ENCODE data around the gene MYL6B.
"Not testable (repeated sequence)": the region's sequence is repeated elsewhere in the genome, so short reads cannot be mapped to it uniquely, and the experiment has no call there.

MYL6B gene

DNA sequence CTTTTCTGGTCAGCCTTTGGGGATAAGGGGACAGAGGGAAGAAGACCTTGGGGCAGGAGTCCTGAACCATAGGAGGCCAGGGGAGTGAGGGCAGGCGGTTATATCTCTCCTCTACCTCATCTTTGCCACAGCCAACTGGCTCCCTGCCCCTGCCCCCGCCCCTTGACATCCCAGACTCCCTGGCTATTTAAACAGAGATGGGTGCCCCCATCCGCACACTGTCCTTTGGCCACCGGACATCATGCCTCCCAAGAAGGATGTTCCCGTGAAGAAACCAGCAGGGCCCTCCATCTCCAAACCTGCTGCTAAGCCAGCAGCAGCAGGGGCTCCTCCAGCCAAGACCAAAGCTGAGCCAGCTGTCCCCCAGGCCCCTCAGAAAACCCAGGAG is 1.3 kb downstream of the MYL6B start:
- no peak for DNase-seq (ENCODE audit: low read depth)

DNA sequence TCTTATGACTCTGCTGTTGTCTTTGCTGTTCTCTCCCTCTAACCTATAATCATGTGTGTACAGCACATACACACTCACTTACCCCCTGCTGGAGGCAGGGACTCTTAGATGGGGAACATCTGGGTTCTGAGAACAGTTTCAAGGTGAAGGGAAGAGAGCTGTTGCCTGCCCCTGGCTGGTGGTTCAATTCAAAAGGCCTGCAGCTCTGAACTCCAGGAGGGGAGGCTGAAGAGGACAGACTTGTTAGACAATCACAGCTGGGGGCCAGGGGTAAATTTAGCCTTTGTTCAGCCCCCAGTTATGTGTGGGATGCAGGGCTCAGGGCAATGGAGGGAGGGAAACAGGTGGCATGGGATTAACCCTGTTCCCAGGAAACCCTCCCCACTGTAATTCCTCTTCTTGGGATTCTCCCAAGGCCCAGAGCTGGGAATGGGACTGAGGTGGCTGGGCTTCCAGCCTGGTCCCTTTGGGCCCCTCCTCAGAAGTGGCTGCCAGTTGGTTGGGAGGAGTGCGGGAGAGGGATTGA is 1.9 kb downstream of the MYL6B start:
- no peak for DNase-seq (ENCODE audit: low read depth)

DNA sequence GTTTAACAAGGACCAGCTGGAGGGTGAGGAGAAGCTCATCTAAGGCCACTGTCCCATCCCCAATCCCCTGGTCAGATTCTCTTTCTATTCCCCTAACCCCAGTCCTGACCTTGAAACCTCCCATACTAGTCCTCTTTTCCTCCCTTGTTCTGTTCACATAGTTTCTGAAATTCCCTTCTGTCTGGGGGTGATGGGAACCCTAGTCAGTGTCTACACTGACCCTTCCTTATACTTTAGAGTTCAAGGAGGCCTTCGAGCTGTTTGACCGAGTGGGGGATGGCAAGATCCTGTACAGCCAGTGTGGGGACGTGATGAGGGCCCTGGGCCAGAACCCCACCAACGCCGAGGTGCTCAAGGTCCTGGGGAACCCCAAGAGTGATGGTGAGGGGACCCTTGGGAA is 2.4 kb downstream of the MYL6B start:
- DNase-seq (ENCODE audit: low read depth), result no peak

DNA sequence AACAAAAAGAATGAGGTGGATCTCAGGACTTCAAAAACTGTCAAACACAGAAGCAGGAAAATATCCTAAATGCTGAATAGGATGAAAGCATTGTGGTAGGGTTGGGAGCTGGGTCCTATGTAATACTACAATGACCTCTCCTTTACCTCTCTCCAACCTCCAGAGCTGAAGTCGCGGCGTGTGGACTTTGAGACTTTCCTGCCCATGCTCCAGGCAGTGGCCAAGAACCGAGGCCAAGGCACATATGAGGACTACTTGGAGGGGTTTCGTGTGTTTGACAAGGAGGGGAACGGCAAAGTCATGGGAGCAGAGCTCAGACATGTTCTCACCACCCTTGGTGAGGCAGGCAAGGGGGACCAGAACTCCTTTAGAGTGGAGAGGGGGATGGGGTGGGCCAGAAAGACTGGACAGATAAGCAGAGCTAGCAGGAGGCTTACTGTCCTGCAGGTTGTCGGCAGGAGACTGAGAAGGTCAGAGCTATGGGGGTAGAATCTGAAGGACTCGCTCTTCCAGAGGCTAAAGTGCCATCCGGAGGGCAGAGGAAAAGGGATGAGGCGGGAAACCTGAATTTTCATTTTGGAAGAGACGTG is 3.0 kb downstream of the MYL6B start:
- DNase-seq (ENCODE audit: low read depth), result no peak

DNA sequence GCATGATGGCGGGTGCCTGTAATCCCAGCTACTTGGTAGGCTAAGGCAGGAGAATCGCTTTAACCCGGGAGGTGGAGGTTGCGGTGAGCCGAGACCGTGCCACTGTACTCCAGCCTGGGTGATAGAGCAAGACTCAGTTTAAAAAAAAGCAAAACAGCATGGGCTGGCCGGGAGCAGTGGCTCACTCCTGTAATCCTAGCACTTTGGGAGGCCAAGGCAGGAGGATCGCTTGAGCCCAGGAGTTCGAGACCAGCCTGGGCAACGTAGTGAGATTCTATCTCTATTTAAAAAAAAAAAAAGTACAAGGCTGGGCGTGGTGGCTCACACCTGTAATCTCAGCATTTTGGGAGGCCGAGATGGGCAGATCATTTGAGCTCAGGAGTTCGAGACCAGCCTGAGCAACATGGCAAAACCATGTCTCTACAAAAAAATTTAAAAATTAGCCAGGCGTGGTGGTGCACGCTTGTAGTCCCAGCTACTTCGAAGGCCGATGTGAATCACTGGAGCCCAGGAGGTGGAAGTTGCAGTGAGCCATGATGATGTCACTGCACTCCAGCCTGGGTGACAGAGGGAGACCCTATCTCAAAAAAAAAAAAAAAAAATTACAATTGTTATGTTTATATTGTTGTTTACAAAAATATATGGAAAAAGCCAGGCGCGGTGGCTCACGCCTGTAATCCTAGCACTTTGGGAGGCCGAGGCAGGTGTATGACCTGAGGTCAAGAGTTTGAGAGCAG is 4.2 kb downstream of the MYL6B start:
- not testable (repeated sequence) for DNase-seq (ENCODE audit: low read depth)

DNA sequence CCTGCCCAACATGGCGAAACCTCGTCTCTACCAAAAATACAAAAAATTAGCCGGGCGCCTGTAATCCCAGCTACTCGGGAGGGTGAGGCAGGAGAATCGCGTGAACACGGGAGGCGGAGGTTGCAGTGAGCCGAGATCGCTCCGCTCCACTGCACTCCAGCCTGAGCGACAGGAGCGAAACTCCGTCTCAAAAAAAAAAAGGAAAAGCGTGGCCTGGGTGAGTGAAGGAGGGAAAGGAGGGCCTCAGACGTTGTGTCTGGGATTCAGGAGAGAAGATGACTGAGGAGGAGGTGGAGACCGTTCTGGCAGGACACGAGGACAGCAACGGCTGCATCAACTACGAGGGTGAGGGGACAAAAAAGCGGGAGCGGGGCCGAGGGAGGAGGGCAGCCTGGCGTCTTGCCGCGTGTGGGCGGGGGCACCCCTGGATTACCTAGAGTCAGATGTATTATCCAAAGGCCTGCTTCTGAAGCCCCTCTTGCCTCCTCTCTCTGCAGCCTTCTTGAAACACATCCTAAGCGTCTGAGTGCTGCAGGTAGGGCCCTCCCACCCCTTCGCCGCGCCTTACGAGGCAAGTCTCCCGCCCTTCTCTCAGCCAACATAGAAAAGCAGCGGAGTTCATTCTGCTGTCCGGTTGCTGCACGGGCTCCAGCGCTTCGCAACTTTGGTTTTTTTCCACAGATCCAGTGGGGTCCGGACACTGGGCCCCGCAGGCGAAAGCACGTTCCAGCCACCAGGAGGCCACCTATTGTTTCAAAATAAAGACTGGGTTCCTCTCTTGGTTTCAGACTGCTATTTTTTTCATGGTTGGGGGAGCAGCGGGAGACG is 5.0 kb downstream of the MYL6B start:
- no peak for DNase-seq (ENCODE audit: low read depth)

DNA sequence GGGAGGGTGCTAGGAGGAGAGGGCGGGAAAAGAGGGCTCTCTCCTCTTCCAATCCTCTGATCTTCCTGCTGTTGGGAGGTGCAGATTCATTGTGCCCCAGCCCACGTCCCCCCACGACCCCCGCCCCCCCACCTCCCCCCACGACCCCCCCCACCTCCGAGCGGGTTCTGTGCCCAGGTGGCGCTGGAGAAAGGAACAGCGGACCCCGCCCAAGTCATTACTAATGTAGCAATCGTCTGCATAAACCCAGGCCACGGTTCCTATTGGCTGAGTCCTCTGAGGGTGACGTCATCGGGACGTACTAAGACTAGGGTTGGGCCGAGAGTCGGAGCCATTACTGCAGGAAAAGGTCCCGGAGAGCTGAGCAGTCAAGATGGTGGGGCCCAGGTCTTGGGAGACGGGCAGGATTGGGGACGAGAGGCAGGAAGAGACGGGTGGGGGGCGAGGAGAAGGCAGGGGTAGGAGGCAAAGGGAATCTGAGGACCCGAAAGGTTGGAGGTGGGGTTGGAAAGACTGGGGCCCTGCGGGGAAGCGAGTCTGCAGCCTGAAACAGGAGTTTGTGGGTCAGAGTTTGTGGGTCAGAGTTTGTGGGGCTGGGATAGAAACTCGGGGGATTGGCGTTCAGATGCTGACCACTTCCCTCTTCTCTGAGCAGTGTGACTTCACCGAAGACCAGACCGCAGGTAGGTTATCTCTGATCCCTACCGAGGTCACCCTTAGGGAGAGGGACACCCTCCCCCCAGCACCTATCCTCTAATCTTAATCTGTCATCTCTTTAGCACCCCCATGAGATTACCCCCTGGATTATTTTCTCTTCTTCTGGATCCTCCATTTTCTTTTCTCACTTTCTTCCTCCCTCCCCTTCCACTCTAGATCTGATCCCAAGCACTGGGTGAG is 5.9 kb downstream of the MYL6B start, which contains the start of gene MYL6:
TSS of gene MYL6 (plus strand) at position 331 of the 897 bp plus-strand sequence. CDS start at position 374, 43 bp downstream.
- peak; percentile 90 for DNase-seq (ENCODE audit: low read depth)

DNA sequence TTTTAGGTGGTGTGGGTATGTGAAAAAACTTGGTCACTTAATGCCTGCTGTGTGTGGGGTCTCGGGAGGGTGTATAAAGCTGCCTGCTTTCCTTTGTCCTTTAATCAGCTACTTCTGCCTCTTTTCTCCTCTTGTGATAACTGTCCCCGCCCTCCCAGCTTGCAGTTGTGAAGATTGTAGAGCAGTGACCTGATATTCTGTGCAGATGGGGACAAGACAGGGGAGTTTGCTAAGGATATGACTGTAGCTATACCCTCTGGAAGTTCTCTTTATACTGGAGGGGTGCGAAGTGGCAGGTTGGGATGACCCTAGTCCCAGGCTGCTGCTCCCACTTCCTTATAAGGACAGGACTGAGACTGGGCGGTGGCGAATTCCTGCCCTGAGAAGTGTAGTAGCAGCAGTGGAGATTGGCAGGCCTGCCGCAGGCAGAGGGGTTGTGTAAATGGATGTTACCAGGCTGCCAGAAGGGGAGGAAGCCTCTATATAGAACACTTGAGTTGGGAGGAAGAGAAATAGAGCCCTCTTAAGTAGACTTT is 6.6 kb downstream of the MYL6B start:
- DNase-seq (ENCODE audit: low read depth), result no peak

DNA sequence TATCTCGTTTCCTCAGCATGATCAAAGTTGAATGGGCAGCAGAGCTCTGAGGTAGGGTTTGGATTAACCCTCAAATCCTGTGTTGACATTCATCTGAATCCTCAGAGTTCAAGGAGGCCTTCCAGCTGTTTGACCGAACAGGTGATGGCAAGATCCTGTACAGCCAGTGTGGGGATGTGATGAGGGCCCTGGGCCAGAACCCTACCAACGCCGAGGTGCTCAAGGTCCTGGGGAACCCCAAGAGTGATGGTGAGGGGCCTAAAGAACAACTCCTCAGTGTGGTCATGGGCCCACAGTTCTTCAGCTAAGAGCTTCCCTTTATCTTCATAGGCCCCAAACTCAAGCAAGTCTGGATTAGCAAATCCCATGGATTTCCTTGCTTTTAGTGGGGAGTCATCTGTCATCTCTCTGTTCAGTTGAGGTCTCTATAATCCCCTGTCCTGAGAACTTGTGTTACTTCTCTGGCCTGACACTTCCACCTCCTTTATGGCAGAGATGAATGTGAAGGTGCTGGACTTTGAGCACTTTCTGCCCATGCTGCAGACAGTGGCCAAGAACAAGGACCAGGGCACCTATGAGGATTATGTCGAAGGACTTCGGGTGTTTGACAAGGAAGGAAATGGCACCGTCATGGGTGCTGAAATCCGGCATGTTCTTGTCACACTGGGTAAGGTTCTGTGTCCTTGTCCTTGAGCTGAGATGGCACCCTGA is 7.2 kb downstream of the MYL6B start:
- no peak for DNase-seq (ENCODE audit: low read depth)

DNA sequence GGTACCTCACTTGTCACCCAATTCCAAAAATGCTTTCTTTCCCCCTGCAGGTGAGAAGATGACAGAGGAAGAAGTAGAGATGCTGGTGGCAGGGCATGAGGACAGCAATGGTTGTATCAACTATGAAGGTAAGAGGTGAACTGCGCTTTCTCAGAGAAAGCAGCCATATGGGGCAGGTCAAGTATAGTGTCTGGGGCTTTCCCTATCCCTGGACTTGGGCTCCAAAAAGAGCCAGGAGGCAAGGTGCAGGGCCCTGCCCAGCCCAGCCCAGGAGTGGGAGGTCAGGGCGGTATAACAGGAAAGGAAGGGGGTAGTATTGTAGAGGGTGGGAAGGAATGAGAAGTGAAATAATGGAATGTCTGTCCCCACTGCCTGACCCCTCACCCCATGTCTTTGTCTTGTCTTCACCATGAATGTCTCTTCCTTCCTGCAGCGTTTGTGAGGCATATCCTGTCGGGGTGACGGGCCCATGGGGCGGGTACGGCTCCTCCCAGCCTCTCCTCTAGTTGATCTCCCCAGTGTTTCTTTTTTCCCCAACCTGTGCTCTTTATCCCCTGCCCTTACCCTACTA is 7.9 kb downstream of the MYL6B start:
- DNase-seq (ENCODE audit: low read depth), result peak; percentile 56

DNA sequence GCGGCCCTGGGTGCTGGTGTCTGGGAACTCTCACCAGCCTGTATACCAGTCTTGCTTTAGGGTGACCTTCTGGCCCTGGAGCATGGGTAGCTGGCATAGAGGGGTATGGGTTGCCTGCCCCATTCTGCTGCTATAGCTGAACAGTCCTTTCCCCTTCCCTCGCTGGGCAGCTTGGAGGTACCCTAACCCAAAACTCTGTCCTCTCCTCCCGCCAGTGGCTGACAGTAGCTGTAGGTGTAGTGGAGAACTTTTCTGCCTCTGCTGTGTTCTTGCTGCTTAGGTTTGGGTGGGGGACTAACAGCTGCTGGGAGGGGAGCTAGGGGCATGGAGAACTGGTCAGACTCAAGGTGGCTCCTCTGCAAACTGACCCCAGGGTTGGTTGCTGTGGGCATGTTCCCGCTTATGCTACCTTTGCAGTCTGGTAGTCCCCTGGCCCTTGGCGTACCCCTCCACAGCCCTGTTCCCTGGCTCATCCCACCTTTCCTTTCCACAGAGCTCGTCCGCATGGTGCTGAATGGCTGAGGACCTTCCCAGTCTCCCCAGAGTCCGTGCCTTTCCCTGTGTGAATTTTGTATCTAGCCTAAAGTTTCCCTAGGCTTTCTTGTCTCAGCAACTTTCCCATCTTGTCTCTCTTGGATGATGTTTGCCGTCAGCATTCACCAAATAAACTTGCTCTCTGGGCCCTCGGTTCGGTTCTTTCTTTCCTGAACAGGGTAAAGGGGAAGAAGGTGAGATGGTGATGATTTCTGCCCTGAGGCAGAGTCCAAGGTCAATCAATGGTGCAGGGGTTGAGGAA is 8.7 kb downstream of the MYL6B start:
- no peak for DNase-seq (ENCODE audit: low read depth)

DNA sequence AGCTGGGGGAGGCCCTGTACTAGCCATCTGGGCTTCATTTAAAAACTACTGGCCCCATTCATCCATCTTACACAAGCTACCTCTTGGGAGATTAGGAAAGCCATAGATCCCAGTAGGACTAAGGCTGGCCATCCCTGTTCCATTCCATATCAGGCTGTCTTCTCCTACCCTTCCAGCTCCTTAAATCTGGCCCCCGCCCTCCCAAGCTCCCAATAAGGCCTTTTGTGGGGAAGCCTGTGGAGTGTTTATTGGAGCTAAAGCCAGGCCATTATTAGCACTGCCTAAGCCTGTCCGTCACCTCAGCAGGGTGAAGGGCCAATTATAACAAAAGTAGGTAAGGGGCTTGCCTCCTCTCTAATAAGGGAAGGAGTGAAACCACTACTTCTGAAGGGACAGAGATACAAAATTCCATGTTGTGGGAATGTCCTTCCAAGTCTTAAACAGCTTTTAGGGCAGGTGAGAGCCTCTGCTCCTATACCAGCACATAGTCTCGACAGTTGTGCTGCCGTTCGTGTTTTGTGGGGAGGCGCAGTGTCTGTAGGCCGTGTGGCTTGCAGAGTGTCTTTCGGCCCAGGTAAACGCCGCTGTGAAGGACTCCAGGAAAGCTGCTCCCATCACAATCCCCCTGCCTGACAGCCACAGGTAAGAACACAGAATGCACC is 9.4 kb downstream of the MYL6B start:
- DNase-seq (ENCODE audit: low read depth), result no peak

DNA sequence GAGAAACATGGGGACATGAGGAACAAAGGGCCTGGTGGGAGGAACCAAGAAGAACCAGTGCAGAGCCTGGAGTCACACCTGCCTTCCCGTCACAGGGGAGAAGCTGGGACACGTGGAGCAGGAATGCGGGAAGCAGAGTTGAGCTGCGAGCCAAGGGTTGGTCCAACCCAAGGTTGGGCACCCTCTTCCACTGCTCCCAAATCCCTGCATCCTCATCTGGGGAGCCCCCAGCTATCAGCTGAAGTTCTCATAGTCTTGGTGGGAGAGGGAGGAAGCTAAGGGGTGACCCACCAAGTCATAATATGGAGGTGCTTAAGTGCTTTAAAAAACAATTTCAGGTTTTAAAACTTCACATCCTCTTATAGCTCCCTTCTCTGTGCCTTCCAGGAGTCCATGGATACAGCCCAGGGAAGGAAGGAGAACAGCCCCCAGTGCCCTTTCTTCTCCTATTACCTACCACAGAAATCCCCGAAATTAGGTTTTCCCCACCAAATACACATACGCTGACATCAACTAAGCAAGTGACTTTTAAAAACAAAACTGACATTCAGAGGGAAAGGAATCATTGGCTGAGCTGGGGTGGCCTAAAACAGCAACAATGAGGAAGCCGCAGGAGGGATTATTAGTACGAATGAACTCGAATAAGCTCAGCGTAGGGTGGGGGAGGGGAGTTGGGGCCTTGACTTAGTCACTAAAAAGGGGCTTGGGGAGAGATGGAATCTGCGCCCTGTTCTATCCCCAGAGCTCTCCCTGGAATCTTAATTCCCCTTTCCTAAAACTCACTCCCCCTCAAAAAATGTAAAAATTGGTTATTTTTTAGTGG is 10.3 kb downstream of the MYL6B start:
- DNase-seq (ENCODE audit: low read depth), result no peak

DNA sequence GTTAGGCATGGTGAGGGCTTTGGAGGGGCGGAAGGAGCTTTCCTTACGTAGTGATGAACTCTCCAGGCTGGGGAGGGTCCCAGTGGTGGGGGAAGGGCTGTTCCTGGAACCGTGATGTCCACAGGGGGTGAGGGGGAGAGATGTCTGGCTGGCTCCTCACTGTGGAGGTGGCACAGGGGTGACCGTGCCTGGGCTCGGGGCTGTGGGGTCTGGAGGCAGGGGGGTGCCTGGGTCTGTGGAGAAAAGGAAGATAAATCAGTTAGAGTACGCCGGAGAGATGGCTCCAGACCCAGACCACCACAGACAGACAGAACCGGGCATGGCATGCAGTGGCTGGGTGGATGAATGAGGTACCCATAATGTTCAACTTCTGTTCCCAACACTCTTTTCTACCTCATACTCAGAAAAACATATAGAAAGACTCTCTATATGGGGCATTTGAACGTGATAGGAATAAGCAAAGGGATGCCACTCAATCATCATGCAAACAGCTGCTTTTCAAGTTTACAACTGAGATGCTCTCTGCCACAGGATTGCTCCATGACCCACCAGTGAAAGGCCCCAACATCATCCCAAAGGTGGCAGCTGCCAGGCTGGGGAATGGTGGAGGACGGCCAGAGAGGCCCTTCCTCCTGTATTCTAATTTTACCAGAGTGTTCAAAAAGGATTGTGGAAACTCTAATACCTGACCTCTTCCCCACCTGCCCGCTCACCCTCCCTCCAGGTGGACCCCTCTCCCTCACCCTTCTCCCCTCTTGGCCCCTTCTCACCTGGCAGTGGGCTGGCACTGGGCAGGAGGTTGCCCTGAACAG is 11.4 kb downstream of the MYL6B start:
- DNase-seq (ENCODE audit: low read depth), result no peak

DNA sequence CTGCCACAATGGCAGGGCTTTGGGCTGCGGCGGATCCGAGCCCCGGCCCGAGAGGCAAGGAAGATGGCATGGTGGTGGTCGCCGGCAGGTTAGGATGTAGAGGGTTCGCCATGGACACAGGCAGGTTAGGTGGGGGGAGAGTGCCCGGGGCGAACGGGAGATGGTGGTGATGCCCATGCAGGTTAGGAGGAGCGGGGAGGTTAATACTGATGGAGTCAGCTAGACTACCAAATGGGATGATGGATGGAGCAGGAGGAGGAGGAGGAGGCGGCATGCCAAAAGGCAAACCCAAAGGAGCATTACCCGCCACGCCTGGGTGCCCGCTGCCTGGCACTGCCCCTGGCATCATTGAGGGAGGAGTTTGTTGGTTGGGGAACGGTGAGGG is 11.9 kb downstream of the MYL6B start:
- no peak for DNase-seq (ENCODE audit: low read depth)

DNA sequence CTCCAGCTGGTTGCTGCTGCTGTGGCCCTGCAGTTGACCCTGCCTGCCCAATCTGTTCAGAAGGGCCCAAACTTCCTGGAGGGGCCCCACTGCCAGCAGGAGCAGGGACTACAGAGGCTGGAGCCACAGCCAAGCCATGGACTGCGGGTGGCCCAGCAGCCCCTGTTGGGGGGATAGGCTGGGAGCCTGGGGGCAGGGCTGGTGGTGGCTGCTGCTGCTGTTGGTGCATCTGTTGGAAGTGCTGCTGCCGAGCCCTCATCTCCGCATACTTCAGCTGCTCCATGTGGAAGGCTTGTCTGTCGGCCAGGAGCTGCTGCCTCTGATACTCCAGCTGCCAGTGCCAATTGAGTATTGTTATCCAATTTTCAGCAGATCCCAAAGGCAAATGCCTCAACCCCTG is 13.0 kb downstream of the MYL6B start:
- no peak for DNase-seq (ENCODE audit: low read depth)

DNA sequence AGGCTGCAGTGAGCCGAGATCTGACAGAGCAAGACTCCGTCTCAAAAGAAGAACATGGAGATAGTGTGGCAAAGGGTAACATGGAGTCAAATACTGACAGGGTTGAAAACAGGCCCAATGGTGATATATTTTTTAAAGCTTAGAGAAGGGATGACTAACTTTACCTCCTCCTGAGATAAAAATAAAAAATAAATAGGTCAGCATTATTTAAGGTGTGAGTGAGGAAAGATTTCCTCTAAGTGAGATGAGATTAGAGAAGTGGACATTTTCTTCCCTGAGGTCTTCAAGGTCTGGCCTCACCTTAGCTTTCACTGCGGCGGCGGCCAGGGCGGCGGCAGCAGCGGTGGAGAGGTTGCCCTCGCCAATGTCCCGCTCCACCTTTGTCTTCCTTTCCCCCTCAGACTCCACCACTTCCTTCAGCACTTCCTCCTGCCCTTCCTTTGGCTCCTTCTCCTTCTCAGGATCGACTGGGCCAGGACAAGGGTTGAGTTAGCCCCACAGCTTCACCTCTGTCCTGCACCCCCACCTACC is 16.9 kb downstream of the MYL6B start:
- DNase-seq (ENCODE audit: low read depth), result no peak

Measured in T-helper 22 cell (primary cell).